Measurements from ENCODE around the gene PROCR.
A peak's percentile ranks its signal among the peaks of the same experiment; 100 is the strongest.
"Not testable (repeated sequence)": the region's sequence is repeated elsewhere in the genome, so short reads cannot be mapped to it uniquely, and the experiment has no call there.

The PROCR gene

DNA sequence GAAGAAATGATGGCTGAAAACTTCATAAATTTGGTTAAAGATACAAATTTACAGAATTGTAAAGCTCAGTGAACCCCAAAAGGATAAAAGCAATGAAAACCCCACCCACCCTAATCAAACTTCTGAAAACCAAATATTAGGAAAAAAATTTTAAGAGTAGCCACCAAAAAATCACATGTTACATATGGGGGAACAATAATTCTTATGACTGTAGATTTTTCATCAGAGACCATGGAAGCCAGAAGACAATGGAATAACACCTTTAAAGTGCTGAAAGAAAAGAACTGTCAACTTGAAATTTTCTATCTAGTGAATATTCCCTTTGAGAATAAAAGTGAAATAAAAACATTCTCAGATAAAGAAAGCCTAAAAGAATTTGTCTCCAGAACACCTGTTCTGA lies 24.4 kb downstream of the PROCR start:
- no peak for DNase-seq

DNA sequence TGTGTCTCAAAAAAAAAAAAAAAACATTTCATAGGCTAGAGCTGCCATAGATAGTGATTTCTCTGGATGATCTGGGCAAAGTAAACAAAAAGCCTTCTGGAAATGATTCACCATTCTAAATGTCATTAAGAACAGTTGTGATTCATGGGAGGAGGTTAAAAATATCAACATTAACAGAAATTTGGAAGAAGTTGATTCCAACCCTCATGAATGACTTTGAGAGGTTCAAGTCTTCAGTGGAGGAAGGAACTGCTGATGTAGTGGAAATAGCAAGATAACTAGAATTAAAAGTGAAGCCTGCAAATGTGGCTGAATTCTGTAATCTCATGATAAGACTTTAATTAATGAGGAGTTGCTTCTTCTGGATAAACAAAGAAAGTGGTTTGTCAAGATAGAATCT lies 27.9 kb downstream of the PROCR start:
- no peak for DNase-seq

- DNase-seq, result no peak
These were observed 28.4 kb downstream of the PROCR start for GRCh38 chr20:35200267-35200666.

DNA sequence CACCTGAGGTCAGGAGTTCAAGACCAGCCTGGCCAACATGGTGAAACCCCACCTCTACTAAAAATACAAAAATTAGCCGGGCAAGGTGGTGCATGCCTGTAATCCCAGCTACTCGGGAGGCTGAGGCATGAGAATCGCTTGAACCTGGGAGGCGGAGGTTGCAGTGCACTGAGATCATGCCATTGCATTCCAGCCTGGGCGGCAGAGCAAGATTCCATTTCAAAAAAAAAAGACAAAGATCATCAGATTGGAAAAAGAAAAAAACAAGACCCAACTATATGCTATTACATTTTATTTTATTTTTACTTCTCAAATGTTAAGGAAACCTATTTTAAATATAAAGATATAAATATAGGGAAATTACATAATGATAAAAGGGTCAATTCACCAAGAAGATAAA lies 29.6 kb downstream of the PROCR start:
- DNase-seq, result not testable (repeated sequence)

DNA sequence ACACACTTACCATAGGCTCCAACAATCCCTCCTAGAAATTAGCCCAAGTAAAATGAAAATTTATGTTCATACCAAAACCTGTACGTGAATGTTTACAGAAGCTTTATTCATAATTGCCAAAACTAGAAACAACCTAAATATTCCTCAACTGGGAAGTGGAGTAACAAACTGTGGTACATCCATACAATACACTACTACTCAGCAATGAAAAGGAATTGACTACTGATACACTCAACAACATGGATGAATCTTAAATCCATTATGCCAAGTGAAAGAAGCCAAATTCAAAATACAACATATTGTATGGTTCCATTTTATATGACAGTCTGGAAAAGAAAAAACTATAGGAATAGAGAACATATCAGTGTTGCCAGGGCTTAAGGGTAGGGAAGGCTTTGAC lies 34.9 kb downstream of the PROCR start:
- no peak for DNase-seq

GRCh38 chr20:35207950-35208611 lies 36.2 kb downstream of the PROCR start:
- peak; percentile 60 for DNase-seq

GRCh38 chr20:35215066-35215956 lies 43.4 kb downstream of the PROCR start:
- no peak for DNase-seq

DNA sequence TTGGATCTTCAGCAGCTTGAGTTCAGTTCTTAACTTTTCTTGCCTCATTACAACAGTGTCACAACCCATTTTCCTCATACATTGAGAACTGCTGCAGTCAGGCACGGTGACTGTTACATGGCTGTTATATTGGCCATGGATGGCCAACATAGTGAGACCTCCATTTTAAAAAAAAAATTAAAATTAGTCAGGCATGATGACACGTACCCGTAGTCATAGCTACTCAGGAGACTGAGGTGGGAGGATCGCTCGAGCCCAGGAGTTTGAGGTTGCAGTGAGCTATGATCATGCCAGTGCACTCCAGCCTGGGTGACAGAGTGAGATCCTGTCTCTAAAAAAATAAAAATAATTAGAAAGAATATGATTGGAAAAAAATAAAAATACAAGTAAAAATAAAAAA lies 44.7 kb downstream of the PROCR start:
- no peak for DNase-seq

GRCh38 chr20:35223941-35224340 lies 52.1 kb downstream of the PROCR start:
- no peak for DNase-seq

- DNase-seq, result no peak
These were observed 52.7 kb downstream of the PROCR start for GRCh38 chr20:35224536-35224935.

- no peak for DNase-seq
These were observed 53.6 kb downstream of the PROCR start for GRCh38 chr20:35225319-35226125.

GRCh38 chr20:35226126-35226883 lies 54.4 kb downstream of the PROCR start, which contains the start of gene MMP24:
Gene MMP24, plus strand, starts transcription at chr20:35226690. Its CDS starts 49 bp downstream, at chr20:35226739.
- DNase-seq, result no peak

Measured in stimulated activated naive CD4-positive, alpha-beta T cell treated with Interleukin-2 at 50 U/mL for 16 hours (primary cell).